ENCODE results near the gene CRACR2A. TPM values are rescaled to one million over a fixed set of nuclear protein-coding genes. Genes with fewer than 3 reads are reported as not detected.

CRACR2A gene
- total RNA-seq, 1 donor = 9.5 TPM

DNA sequence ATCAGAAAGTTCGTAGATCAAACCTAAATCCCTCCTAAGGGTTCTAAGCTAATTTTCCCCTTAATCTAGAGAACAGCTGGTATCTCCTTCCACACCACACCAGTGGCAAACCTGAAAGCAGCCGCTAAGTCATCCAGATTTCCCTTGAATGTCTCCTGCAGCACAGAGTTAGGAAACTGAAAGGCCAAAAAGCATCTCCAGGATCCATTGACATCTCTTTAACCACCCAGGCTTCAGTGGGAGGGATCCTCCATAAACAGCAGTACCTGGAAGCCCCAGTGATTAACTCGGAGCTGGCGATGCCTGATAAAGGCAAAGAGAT lies 47.6 kb downstream of the CRACR2A start:
- DNase-seq (ENCODE audit: low read depth) = no peak
- no peak overlapping the region for H3K4me3 ChIP-seq (ENCODE audit: low read depth, low read length)
- no peak for TF ChIP-seq CTCF (IDR thresholded peaks at IDR 0.05; ENCODE audit: insufficient read depth, low read depth, low read length)

GRCh38 chr12:3704512-3705353 lies 48.2 kb downstream of the CRACR2A start:
- peak; percentile 74 for DNase-seq (ENCODE audit: low read depth)
- H3K4me3 ChIP-seq (ENCODE audit: low read depth, low read length) = peak overlapping the region; percentile 36
- TF ChIP-seq CTCF (IDR thresholded peaks at IDR 0.05; ENCODE audit: insufficient read depth, low read depth, low read length) = no peak

DNA sequence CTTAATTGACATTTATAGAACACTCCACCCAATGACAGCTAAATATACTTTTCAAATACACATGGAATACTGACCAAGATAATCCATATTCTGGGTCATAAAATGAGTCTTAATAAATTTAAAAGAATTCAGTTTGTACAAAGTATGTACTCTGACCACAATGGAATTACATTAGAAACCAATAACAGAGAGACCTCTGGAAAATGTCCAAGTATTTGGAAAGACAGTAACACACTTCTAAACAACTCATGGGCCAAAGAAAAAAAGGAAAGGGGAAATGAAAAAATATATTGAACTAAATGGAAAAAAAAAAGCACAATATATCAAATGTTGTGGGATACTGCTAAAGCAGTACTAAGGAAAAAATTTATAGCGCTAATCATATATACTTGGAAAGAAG lies 52.0 kb downstream of the CRACR2A start:
- H3K4me3 ChIP-seq (ENCODE audit: low read depth, low read length) = no peak overlapping the region
- no peak for TF ChIP-seq CTCF (IDR thresholded peaks at IDR 0.05; ENCODE audit: insufficient read depth, low read depth, low read length)
- DNase-seq (ENCODE audit: low read depth) = peak; percentile 64

- H3K4me3 ChIP-seq (ENCODE audit: low read depth, low read length) = no peak overlapping the region
These were observed 54.5 kb downstream of the CRACR2A start for GRCh38 chr12:3698218-3698974.

DNA sequence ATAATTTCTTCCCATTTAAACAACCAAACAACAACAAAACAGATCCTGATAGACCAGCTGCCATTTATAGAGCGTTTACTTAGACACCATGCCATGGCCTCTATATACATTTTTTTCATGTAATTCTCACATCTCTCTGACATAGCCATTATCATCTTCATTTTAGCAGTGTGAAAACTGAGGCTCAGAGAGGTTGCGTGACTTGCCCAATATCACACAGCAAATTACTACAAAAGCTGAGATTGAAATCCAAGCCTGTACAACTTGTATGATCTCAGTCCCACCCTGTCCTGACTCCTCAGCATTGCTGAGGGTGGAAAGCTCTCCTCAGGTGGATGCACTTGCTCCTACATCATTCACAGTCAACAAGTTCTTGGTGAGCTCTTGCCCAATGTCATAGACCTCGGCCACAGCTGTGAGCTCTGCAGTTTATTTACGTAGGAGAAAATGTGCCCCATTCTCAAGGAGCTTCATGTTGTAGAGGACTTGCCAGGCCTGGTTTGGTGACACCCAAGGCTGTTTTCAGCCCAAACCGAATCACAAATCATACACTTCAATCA lies 55.5 kb downstream of the CRACR2A start:
- TF ChIP-seq CTCF (IDR thresholded peaks at IDR 0.05; ENCODE audit: insufficient read depth, low read depth, low read length) = no peak
- peak; percentile 11 for DNase-seq (ENCODE audit: low read depth)
- H3K4me3 ChIP-seq (ENCODE audit: low read depth, low read length) = no peak overlapping the region

More at GRCh38 chr12:3698218-3698974, 54.5 kb downstream of the CRACR2A start:
- no peak for TF ChIP-seq CTCF (IDR thresholded peaks at IDR 0.05; ENCODE audit: insufficient read depth, low read depth, low read length)
- DNase-seq (ENCODE audit: low read depth) = peak; percentile 86

- TF ChIP-seq CTCF (IDR thresholded peaks at IDR 0.05; ENCODE audit: insufficient read depth, low read depth, low read length) = no peak
These were observed 58.2 kb downstream of the CRACR2A start for GRCh38 chr12:3694673-3695072.

More at GRCh38 chr12:3694673-3695072, 58.2 kb downstream of the CRACR2A start:
- no peak for DNase-seq (ENCODE audit: low read depth)
- H3K4me3 ChIP-seq (ENCODE audit: low read depth, low read length) = no peak overlapping the region
